ENCODE results near the gene NLRC4.
"Not testable (repeated sequence)": the region's sequence is repeated elsewhere in the genome, so short reads cannot be mapped to it uniquely, and the experiment has no call there.

Gene NLRC4

DNA sequence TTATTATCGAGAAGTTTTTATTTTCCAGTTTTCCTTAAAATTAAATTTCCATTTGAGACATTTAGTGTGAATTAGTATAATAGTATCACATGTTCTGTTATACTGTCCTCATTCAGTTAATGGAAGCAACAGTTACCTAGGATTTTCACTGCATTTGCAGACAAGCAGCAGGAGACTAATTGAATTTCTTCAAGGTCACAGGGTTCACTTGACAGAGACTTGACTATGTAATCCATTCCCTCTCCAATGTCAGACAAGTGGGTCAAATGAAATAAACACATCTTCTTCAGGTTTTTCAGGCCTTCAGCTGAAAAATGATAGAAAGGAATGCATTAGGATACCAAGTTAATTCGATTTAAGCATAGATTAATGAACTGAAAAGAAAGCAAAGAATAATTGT is 26.7 kb downstream of the NLRC4 start:
- no peak for DNase-seq

GRCh38 chr2:32237488-32237887 is 27.2 kb downstream of the NLRC4 start:
- no peak for DNase-seq

- DNase-seq = no peak
Measured at GRCh38 chr2:32235315-32235714, 29.4 kb downstream of the NLRC4 start.

- no peak for DNase-seq
Measured at GRCh38 chr2:32231959-32232358, 32.7 kb downstream of the NLRC4 start.

- peak; percentile 43 for DNase-seq
Measured at GRCh38 chr2:32229635-32230034, 35.1 kb downstream of the NLRC4 start.

DNA sequence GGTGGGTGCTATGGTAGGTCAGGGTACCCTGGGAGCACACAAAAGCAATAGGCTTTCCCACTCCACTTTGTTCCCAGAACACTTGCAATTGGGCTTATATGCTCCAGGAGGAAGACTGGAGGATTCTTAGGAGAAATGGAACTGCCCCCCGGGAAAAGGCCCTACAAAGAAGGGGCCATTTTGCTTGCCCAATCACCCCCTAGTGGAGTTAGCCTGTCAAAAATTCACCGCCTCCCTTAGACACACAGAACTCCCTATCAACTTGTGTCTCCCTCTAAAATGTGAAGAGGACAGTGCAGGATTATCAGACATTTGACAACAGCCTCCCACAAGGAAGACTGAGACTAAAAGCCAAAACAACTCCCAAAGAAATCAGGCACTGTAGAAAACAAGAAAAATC is 36.5 kb downstream of the NLRC4 start:
- no peak for DNase-seq

GRCh38 chr2:32227492-32227891 is 37.2 kb downstream of the NLRC4 start:
- DNase-seq = no peak

DNA sequence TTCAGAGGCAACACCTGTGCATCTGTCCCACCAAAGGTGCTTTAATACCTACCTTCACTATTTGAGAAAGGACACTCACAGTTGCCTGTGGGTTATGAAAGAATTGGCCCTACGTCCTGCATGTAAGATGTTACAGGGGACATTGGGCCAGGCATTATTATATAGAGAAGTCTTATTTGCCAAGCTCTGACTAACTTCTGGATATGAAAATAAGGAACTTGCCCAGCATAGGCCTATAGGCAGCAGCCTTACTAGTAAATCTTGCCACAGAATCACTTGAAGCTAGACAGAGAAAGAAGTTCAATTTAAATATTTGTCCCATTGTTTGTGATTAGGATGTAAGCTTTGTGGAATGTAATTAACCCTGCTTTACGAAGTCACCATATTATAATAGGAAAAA is 41.7 kb downstream of the NLRC4 start:
- DNase-seq = no peak

GRCh38 chr2:32220445-32220844 is 44.2 kb downstream of the NLRC4 start:
- no peak for DNase-seq

- no peak for DNase-seq
Measured at GRCh38 chr2:32212295-32212694, 52.4 kb downstream of the NLRC4 start.

DNA sequence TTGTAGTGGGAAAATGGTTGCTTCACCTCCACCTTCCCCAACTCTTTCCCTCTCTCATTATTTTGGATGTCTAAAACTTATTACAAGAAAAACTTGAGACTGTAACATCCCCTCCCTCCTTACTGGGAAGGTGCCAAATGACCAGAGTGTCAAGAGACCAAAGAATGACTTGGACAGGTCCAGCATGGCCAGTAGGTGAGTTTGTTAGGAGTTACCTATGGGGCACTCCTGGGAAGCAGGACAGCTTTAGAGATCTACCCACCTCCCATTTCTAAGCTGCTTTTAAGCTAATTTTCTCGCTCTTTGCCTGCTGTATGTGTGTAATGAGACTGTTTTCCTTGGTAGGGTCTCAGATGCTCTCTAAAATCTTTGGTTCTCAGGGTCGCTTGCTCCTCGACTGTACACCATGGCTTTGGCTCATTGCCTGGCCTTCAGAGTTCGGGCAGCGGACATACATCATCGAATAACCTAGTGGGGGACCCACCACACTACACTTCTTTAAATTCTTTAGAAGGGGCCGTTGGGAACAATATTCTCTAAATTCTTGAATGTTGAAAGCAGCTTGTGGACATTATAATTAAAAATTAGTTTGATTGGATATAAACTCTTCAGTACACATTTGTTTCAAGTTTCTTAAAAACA is 53.8 kb downstream of the NLRC4 start:
- no peak for DNase-seq

- DNase-seq = not testable (repeated sequence)
Measured at GRCh38 chr2:32203428-32203827, 61.3 kb downstream of the NLRC4 start.

DNA sequence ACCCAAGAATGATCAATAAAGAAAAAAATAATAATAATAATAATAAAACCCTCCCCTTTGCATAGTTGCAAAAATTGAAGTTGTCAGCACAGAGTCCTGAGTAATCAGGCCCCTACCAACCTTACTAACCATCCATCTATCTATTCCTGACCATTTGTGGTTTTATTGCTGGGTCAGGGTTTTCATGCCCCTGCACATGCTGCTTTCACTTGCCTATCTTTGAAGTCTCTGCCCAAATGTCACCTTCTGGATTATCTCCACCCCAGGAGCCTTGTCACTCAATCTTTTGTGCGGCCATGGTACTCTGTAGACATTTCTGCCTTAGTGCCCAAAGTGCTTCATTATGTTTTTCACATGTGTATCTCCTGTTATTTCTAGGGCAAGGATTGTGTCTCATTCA is 63.9 kb downstream of the NLRC4 start:
- DNase-seq = no peak

- DNase-seq = no peak
Measured at GRCh38 chr2:32192418-32192817, 72.3 kb downstream of the NLRC4 start.

GRCh38 chr2:32189011-32189410 is 75.7 kb downstream of the NLRC4 start:
- DNase-seq = no peak

DNA sequence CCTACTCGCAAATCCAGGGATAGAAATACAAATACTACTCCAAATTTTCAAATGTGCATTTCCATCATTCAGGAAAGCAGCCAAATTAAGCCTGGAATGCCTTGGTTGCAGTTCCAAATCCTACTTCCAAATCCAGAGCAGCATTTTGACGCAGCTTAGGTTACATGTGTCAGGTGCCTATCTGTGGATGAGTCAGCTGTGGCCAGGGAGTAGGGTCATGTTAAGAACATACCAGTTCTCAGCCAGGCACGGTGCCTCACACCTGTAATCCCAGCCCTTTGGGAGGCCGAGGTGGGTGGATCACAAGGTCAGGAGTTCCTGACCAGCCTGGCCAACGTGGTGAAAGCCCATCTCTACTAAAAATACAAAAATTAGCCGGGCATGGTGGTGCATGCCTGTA is 82.0 kb downstream of the NLRC4 start:
- DNase-seq = no peak
